Nucleus accumbens (tissue), 56 donors: ENCODE measurements around the gene ITGA1.
A peak's percentile ranks its signal among the peaks of the same experiment; 100 is the strongest.
"Not testable (repeated sequence)": the region's sequence is repeated elsewhere in the genome, so short reads cannot be mapped to it uniquely, and the experiment has no call there.

Experiments used
- DNase-seq, 56 donors: peaks; one replicate each; lab custom pipeline; 2025; lab: John Stamatoyannopoulos, UW

Gene ITGA1

GRCh38 chr5:52943808-52944207 is 156.1 kb downstream of the ITGA1 start:
- no peak for DNase-seq

GRCh38 chr5:52945040-52945439 is 157.3 kb downstream of the ITGA1 start:
- DNase-seq: no peak

GRCh38 chr5:52947208-52947607 is 159.5 kb downstream of the ITGA1 start:
- no peak for DNase-seq

GRCh38 chr5:52947851-52948250 is 160.1 kb downstream of the ITGA1 start:
- DNase-seq: no peak

GRCh38 chr5:52948418-52949076 is 160.8 kb downstream of the ITGA1 start:
- DNase-seq: peak in 42 of 56 donors; percentile 0 to 75 (median 26)

GRCh38 chr5:52950686-52951085 is 163.0 kb downstream of the ITGA1 start:
- no peak for DNase-seq

GRCh38 chr5:52952483-52952882 is 164.8 kb downstream of the ITGA1 start:
- DNase-seq: no peak

GRCh38 chr5:52956014-52956413 is 168.3 kb downstream of the ITGA1 start:
- no peak for DNase-seq

GRCh38 chr5:52956915-52957747 is 169.4 kb downstream of the ITGA1 start:
- DNase-seq: no peak

- DNase-seq: no peak
Measured at GRCh38 chr5:52961274-52961681, 173.6 kb downstream of the ITGA1 start.

- no peak for DNase-seq
Measured at GRCh38 chr5:52963636-52964035, 175.9 kb downstream of the ITGA1 start.

GRCh38 chr5:52964138-52964537 is 176.4 kb downstream of the ITGA1 start:
- DNase-seq: no peak

- not testable (repeated sequence) for DNase-seq
Measured at GRCh38 chr5:52976157-52976556, 188.4 kb downstream of the ITGA1 start.

GRCh38 chr5:52977264-52977897 is 189.7 kb downstream of the ITGA1 start:
- no peak for DNase-seq

GRCh38 chr5:52981507-52981906 is 193.8 kb downstream of the ITGA1 start:
- no peak for DNase-seq

- DNase-seq: no peak
Measured at GRCh38 chr5:52983731-52984636, 196.3 kb downstream of the ITGA1 start.

- DNase-seq: no peak
Measured at GRCh38 chr5:52985306-52985705, 197.6 kb downstream of the ITGA1 start.

GRCh38 chr5:52987711-52988331 is 200.1 kb downstream of the ITGA1 start:
- DNase-seq: no peak

GRCh38 chr5:52988335-52989024 is 200.8 kb downstream of the ITGA1 start:
- DNase-seq: peak in 2 of 56 donors; percentile 46 to 60
